GM18867 (cell line): ENCODE data around the gene CSAD.

Experiments used
- ATAC-seq: cut with Tn5 transposase; IDR thresholded peaks from one replicate; pipeline ENCODE4 v1.9.1; 2021; ENCODE audit warnings: mild to moderate bottlenecking, moderate library complexity; ENCODE audit not compliant: unreplicated experiment

CSAD gene, protein sequence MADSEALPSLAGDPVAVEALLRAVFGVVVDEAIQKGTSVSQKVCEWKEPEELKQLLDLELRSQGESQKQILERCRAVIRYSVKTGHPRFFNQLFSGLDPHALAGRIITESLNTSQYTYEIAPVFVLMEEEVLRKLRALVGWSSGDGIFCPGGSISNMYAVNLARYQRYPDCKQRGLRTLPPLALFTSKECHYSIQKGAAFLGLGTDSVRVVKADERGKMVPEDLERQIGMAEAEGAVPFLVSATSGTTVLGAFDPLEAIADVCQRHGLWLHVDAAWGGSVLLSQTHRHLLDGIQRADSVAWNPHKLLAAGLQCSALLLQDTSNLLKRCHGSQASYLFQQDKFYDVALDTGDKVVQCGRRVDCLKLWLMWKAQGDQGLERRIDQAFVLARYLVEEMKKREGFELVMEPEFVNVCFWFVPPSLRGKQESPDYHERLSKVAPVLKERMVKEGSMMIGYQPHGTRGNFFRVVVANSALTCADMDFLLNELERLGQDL

DNA sequence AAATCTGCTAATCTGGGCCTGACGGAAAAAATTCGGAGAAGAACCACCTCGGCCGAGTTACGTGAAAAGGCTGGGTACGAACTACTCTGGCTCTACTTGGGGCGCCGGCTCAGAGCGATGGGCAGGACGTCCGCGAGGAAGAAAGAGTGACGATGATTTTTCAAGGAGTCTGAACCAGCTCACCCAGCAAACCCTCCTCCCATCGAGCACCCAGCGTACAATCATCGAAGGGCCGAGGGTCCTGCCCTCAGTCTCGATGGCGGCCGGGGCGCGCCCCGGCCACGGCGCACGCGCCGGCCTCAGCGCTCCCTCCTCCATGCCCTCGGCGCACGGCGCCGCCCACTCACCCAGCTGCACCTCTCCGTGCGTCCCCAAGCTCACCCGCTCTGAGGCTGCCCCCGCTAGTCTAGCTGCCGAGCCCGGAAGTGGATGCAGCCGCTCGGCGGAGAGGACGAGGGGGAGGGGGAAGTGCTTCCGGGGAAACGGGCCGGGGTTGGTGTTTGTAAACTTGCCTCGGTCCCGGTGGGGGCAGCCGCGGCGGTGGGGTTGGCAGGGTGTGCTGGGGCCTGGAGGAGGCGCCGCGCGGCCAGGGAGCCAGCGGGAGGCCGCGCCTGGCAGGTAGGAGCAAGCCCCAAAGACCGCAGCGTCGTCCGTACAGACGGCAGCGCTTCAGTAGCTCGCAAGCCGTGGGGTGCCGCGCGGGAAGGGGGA is at the start of gene CSAD, which contains the start of gene ZNF740:
CSAD (minus strand) TSS at position 706 of the 711 bp plus-strand sequence. CDS start 7,455 bp downstream, outside the sequence.
ZNF740 (plus strand) TSS at position 503 of the 711 bp plus-strand sequence. CDS start 1,262 bp downstream, outside the sequence.
- ATAC-seq: peak; percentile 91

DNA sequence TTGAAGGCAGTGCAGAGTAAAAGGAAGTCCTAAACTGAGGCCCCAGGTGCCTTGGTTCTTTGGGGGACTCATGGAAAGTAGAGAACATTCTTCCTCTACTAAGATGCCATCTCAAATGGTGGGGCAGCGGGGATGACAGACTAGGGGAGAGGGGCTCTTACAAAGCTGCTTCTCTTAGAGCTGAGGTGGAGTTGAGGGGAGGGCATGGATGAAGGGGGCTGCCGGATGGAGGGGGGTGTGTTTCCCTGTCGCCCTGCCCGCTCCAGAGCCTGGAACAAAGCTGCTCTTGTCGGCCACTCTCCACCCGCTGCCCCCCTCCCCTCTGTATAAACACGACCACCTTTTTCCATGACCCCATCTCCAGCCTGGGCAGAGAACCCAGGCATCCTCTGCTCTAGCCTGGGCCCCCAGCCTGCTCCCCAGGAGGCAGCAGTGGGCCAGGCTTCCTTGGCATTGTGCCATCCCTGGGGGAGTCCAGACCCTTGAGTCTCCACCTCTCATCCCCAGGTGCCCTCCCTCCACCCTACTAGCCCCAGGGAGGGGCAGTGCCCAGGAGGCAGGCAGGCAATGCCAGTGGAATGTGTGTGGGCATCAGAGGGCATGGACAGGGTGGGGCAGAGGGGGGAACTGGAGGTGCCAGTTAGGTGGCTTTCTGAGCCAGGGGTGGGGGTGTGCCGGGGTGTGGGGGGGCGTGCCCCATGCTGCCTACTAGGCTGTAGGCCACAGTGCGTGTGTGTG is 49.6 kb upstream of the CSAD start:
- ATAC-seq: no peak

DNA sequence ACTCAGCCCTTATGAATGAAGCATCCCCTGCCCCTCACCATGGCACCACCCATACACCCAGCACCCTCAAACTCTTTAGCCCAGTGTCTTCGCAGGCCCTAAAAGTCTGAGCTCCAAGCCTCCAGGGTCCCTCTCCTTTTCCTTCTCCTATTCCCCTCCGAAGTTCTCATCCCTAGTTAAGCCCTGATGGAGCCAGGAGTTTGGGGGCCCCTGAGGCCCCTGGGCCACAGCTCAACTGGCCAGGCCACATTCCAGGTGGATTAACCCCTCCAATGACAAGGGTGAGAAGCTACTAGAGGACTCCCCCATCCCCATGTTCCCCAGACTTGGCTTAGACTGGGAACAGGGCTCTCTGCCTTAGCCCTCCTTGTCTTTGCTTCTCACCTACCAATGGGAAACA is 48.7 kb upstream of the CSAD start:
- no peak for ATAC-seq

DNA sequence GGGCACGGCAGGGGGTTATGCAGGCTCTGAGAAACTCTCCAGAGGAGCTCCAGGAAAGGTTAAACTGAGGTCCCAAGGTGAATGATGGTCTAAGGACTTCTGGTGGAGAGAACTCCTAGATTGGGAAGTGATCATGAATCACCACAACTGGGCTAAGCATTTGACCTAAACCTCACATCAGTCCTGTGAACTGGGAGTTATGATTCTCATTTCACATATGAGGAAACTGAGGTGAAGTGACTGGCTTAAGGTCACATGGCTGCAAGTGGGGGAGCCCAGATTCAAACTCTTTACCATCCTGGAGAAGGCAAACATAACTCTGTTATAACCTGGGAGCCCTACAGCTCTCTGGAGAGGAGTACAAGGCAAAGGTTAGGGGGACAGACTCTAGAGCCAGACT is 47.1 kb upstream of the CSAD start:
- ATAC-seq: no peak

DNA sequence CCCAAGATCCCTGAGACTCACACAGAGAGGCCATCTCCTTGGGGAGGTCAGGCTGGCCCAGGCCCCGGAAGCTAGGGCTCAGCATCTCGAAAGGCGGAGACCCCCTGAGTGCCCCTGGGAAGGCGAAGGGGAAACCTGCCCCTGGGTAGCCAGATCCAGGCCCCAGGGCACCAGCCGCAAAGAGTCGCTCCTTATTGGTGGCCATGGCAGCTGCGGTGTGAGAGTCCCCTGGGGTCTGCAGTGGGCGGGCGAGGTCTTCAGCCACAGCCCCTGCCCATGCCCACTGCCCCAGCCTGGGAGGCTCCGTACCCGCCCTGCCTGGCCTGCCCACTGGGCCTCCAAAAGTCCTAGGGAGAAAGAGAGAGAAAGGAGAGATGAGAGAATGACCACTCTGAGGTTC is 46.6 kb upstream of the CSAD start:
- no peak for ATAC-seq

DNA sequence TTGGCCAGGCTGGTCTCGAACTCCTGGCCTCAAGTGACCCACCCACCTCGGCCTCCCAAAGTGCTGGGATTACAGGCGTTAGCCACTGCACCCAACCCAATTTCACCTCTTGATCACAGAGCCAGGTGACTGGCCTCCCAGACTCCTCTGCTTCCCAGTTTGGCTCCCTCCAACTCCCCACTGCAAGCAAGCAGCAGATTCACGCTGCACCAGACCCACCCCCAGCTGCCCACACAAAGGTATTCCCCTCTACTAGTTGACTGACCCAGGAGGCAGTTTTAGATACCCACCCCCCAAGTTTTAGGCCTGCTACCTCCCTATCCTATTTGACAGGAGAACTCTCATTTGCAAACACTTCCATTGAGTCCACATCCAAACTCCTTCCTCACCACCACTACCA is 46.1 kb upstream of the CSAD start:
- no peak for ATAC-seq

DNA sequence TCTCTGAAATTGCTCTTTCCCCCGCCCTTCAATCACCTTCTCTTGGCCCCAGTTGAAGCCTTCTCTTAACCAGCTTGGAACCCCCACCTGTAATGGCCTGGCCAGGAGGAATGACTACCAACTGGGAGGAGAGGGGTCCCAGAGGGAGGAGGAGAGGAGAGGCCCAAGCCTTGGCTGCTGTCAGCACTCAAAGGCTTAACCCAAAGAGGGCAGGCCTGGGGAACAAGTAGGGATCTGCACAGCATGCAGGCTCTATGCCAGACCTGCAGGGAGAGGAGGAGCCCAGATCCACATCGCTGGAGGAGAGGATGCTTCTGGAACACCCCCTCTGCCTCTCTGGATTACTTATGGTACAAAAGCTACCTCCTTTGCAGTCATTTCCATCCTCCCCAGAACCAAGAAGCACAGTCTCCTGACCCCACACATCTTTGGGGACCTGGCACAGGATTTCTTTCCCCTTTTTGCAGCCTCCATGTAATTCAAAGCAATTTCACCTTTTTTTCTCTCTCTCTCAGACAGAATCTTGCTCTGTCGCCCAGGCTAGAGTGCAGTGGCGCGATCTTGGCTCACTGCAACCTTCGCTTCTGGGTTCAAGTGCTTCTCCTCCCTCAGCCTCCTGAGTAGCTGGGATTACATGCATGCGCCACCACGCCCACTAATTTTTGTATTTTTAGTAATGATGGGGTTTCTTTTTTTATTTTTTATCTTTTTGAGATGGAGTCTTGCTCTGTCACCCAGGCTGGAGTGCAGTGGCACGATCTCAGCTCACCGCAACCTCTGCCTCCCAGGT is 45.1 kb upstream of the CSAD start:
- ATAC-seq: no peak

DNA sequence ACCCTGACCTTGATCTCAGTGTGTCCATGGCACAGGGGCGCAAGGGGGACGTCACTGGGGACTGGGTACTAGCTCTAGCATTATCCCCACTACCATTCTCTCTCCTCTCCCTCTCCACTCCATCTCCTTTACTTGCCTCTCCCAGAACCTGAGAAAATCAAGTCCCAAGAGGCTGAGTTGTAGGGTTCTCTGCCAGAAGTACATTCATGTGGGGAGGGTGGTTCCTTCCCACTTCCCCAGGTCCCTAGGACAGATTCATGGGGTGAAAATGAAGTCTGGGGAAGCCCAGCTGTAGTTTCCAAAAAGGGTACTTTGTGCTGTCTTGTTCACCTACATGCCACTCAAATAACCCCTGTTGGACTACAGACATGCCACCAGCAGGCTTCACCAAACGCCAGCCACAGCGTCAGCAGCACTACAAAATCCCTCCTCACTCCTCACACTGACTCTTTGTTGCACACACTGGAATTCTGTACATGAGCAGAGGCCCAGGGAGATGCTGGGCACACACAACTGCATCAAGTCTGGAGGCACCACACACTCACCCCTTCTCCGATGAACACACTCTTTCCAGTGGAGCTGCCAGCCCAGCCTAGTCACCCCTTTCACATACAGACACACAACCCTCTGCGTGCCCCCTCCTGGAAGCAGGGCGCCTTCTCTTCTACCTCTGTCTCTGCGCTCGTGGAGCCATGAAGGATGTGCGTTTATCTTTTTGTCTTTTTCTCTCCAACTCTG is 44.3 kb upstream of the CSAD start:
- ATAC-seq: no peak

DNA sequence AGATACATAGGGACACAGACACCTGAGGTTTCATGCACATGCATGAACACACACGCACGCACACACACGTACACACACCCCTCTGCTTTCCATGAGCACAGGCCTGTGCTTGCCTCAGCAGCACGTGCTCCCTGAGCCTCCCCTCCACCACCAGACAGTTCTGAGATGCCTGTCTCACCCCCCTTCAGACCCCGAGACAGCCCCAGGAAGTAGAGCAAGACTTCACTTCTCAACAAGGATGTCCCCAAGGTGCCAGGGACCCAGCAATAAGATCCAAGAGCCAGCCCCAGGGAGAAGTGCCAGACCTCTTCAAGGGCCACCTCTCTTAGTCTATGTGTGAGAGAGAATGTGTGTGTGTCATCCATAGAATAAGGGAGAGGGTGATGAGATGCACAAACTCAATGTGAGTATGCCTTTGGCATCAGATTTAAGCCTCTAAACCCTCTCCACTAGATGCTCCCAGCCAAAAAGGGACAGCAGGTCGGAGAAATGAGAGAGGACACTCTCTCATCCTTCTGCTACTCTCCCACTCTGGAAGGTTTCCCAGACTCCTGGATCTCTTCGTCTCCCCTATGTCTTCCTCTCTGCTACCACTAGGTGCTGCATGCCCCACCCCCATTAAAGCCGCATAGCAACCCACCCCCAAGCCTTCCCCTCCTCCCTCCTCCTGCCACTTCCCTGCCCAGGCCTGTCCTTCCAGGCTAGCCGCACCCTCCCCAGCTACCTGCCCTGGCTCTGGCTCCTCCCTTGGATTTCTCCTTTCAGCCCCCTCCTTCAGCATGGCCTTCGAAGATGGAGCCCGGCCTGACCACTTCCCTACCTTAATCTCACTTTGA is 43.6 kb upstream of the CSAD start:
- ATAC-seq: no peak

DNA sequence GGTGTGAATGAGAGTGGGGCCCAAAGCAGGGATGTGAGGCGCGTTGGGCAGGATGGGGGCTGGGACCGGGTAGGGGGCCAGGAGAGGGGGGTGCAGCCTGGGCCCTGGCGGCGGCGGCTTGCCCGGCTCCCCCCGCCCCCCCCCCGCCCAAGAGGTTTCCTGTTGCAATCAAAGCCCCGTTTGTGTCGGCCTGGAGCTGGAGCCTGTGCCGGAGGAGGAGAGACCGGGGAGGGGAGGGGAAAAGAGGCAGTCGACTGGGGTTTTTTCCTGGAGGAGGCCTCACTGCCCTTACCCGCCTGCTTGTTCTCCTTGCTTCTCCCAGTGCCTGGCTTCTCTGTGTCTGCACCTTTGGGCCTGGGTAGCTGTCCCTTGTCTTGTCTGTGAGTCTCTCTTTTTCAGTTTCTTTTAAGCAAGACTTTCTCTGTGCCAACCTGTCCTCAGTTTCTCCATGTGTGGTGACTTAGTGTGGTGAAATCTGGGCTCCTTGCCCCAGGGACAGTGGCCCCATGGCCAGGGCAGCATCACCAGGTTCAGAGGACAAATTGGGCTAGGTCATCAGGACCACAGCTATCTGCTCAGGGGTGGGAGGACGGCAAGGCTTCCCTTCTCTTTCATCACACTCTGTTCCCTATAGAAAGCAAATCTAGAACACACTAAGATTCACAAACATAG is 42.8 kb upstream of the CSAD start:
- no peak for ATAC-seq

DNA sequence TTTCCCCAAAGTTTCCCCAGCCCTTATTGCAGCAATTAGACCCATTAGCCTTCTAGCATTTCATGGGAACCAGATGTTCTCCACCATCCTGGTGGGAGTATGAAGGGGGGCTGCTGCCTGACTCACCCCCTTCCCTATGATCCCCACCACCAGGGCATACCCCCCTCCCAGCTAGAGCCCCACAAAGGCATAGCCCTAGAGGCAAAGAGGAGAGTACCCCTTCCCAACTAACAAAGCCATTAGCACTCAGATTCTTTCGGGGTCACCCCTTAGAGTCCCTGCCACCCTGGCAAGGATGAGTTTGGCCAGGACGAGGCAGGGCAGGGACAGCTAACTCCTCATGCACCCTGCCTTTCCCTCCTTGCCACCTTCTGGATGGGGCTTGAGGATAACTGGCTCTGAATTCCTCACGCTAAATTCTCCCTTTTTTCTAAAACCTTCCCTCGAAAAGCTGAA is 42.1 kb upstream of the CSAD start:
- ATAC-seq: no peak

DNA sequence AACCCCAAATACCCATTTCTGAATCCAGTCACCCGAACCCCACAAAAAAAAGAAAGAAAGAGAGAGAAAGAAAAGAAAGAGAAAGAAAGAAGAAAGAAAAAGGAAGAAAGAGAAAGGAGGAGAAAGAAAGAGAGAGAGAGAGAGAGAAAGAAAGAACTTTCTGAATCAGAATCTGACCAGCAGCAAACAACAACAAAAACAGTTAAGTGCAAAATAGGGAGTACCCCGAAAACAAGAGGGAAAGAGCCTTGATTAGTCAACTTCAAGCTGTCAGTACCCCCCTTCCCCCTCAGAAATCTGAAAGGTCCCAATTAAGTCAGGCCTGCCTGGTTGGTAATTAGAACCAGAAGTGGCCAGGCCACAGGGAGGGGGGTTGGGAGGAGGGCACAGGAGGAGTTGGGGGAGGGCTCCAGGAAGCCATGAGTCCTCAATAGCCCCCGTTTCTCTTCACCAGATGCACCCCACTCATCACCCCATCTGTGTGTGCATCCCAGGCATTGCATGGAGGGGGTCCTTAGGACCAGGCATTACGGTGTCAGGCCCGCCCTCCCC is 41.5 kb upstream of the CSAD start:
- ATAC-seq: no peak

DNA sequence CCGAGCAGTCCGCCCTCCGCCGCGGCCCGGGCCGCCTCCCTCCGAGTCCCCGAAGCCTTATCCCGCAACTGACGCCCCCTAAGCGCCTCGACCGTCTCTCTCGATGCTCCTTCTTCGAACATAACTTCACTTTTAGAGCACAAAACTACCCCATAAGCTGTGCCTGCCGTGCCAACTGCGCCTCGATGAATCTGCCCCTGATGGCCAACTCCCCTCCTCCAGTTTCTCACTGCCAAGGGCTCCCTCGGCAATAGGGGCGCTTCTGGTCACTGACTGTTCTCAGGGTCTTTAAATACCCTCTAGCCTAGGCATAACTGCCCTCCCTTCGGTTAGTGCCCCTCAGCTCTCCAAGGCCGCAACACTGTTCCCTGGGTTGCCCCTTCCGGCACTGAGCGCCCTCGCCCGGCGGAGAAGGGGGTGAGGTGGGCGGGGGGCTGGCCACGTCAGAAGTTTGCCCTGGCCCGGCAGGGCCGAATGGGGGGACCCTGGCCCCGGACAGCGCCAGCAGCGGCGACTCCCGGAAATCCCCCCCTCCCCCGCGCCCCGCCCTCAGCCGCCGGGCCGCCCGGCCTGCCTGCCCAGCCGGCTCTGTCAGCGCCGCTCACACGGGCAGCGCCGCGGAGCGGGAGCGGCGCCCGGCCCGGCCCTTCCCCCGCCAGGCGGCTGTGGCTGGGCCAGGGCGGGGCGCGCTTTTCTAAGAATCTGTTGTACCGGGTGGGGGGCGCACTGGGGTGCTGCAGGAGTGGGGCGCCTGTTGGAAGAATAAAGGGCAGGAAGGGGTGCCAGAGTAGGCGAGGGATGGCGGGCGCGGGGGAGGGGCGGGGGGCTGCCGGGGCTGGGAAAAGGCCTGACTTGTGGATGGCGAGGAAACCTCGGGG is 40.7 kb upstream of the CSAD start:
- ATAC-seq: peak; percentile 30

DNA sequence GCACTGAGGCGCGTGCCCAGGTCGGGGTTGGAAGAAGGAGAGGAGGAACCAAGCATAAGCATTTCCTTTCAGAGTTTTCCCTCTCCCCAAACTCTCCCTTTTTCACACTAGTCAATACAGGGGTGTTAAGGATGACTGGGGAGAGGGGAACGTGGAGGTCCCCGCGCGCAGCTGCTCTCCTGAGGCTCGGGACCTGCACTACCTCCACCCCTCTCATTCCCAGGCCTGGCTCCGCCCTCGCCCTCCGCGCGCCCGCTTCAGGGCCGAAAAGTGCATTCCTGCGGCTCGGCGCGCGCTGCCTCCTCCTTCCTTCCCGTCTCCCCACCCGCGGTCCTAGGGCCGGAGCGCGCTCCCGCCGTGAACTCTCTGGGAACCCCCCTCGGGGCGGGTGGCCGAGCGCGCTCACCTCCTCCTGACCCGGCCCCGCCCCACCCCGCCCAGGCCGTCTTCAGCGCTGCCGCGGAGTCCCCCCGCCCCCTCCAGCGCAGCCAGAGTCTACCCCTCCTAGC is 40.0 kb upstream of the CSAD start:
- ATAC-seq: peak; percentile 56

DNA sequence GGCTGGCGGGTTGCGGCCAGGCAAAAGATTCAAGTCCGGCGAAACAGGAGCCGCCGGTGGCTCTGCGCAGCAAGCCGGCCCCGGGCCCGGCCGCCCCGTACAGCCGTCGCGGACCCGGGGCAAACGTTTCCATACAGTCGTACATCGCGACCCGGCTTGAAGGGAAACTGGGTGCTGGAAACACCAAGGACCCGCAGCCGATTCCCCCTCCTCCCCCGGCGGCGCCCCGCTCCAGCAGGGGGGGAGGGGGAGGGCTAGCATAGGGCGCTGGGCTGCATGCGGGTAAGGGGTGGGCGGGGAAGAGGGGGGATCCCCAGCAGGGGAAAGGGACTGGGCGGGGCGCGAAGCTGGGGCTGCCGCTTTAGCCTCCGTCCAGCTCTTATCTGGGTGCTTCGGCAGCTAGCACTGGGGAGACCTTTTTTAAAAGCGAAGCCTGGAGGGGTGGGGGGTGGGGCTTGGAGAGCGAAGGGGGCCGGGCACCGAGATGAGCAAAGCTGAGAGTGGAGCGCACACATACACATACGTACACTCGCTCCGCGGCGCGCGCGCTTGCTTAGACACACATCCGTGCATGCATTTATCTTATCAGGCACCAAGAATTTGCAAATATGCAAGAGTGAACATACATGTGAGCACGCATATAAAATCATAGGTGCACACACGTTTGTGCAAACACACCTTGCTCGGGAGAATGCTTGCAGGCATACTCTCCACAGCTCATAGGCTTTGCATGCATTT is 39.4 kb upstream of the CSAD start:
- ATAC-seq: peak; percentile 34

DNA sequence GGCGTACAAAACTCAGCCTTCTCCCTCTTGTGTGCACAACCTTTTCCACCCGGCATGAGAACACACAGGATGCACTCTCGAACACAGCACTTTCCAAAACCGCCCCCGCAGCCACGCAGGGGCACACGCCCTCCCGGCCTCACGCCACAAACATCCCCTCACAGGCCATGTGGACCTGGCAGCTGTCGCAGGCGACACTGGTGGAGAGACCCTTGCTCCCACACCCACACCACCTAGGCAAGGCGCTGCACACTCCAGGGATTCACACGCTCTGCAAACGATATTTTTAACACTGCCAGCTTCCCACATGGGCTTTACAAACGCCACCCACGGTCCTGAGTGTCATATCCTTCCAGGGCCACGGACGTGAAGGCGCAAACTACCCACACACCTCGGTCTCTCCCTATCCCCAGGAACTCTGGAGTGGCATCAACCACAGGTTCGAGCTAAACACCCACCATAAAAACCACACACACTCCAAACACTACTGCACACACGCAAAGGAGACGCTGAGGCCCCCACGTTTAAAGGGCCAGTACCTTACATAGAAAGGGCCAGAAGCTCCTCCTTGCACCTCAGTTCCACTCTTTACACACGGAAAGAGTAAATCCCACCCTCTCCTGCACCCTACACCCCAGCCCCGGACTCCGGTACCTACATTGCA is 38.7 kb upstream of the CSAD start:
- ATAC-seq: peak; percentile 11
